MM.1S (cell line): ENCODE data around the gene EGLN2.

ENCODE experiments used
- DNase-seq: peaks from one replicate; pipeline ENCODE4 v3.0.0-alpha.2; 2015
- H2AFZ ChIP-seq: fragments of 300-600 bp; sonication (generic); 2 replicates; pipeline ENCODE4 v1.6.0; 2016; ENCODE audit warnings: antibody characterized with exemption, low read length
- H3F3A ChIP-seq: fragments of 300-600 bp; sonication (generic); 2 replicates; pipeline ENCODE4 v1.6.1; 2016; ENCODE audit warnings: mild to moderate bottlenecking, antibody characterized with exemption, low read length, moderate library complexity, mixed read lengths; ENCODE audit not compliant: insufficient read depth
- H3K27ac ChIP-seq: fragments of 300-600 bp; sonication (generic); 2 replicates; pipeline ENCODE4 v1.5.1; 2016; ENCODE audit warnings: mild to moderate bottlenecking, low read length
- H3K27me3 ChIP-seq: fragments of 300-600 bp; sonication (generic); replicated peaks from 2 replicates; pipeline ENCODE4 v1.6.0; 2016; ENCODE audit warnings: low read length; ENCODE audit not compliant: insufficient read depth
- H3K36me3 ChIP-seq: fragments of 300-600 bp; sonication (generic); replicated peaks from 2 replicates; pipeline ENCODE4 v1.6.1; 2016; ENCODE audit warnings: mild to moderate bottlenecking, low read length, mixed read lengths; ENCODE audit not compliant: insufficient read depth
- H3K4me1 ChIP-seq: fragments of 300-600 bp; sonication (generic); 2 replicates; pipeline ENCODE4 v1.6.1; 2016; ENCODE audit warnings: low read length, mixed read lengths
- H3K4me2 ChIP-seq: fragments of 300-600 bp; sonication (generic); 2 replicates; pipeline ENCODE4 v1.6.0; 2016; ENCODE audit warnings: low read depth, low read length
- H3K4me3 ChIP-seq: fragments of 300-600 bp; sonication (generic); 2 replicates; pipeline ENCODE4 v1.5.1; 2016; ENCODE audit warnings: low read length, mixed read lengths
- H3K79me2 ChIP-seq: fragments of 300-600 bp; sonication (generic); 2 replicates; pipeline ENCODE4 v1.6.1; 2016; ENCODE audit warnings: mixed run types, low read length, mixed read lengths
- H3K9ac ChIP-seq: fragments of 300-600 bp; sonication (generic); 2 replicates; pipeline ENCODE4 v1.6.1; 2016; ENCODE audit warnings: low read length, mixed read lengths
- H3K9me2 ChIP-seq: fragments of 300-600 bp; sonication (generic); replicated peaks from 2 replicates; pipeline ENCODE4 v1.6.1; 2016; ENCODE audit warnings: mild to moderate bottlenecking, low read length, mixed read lengths; ENCODE audit not compliant: insufficient read depth
- H3K9me3 ChIP-seq: fragments of 300-600 bp; sonication (generic); replicated peaks from 2 replicates; pipeline ENCODE4 v1.6.1; 2016; ENCODE audit warnings: mild to moderate bottlenecking, low read length, mixed read lengths; ENCODE audit not compliant: insufficient read depth
- H4K20me1 ChIP-seq: fragments of 300-600 bp; sonication (generic); 2 replicates; pipeline ENCODE4 v1.6.1; 2016; ENCODE audit warnings: mild to moderate bottlenecking, low read length, moderate library complexity, mixed read lengths; ENCODE audit not compliant: insufficient read depth
- CTCF ChIP-seq: fragments of 300-600 bp; sonication (generic); IDR thresholded peaks from 2 replicates; pipeline ENCODE4 v1.5.1; 2016; ENCODE audit warnings: antibody characterized with exemption, low read length, mixed read lengths
- EZH2 ChIP-seq: fragments of 300-600 bp; sonication (generic); optimal IDR thresholded peaks from 2 replicates; pipeline ENCODE3; 2017; ENCODE audit warnings: low read depth, mild to moderate bottlenecking, antibody characterized with exemption, low read length, mixed read lengths
- EZH2phosphoT487 ChIP-seq: fragments of 300-600 bp; sonication (generic); IDR thresholded peaks from 2 replicates; pipeline ENCODE4 v1.6.1; 2018; ENCODE audit warnings: antibody characterized with exemption, low read length

The EGLN2 gene

GRCh38 chr19:40759352-40759751, 39.6 kb upstream of the EGLN2 start:
- H3K27ac ChIP-seq = no peak overlapping the region
- no peaks in the 10 kb centered on the region for H3K27me3 ChIP-seq
- no peak for DNase-seq
- no peaks in the 10 kb centered on the region for H3F3A ChIP-seq
- peaks cover 25% of the 10 kb centered on the region for H3K36me3 ChIP-seq
- TF ChIP-seq EZH2 = no peak
- TF ChIP-seq EZH2phosphoT487 = no peak
- TF ChIP-seq CTCF = no peak
- H3K4me1 ChIP-seq = no peaks in the 10 kb centered on the region
- no peak overlapping the region for H3K4me3 ChIP-seq
- H2AFZ ChIP-seq = no peak overlapping the region
- H3K9ac ChIP-seq = no peak overlapping the region
- H3K79me2 ChIP-seq = peaks cover 68% of the 10 kb centered on the region
- no peaks in the 10 kb centered on the region for H3K9me2 ChIP-seq
- H3K9me3 ChIP-seq = no peaks in the 10 kb centered on the region
- H3K4me2 ChIP-seq = no peak overlapping the region
- peaks cover 32% of the 10 kb centered on the region for H4K20me1 ChIP-seq

DNA sequence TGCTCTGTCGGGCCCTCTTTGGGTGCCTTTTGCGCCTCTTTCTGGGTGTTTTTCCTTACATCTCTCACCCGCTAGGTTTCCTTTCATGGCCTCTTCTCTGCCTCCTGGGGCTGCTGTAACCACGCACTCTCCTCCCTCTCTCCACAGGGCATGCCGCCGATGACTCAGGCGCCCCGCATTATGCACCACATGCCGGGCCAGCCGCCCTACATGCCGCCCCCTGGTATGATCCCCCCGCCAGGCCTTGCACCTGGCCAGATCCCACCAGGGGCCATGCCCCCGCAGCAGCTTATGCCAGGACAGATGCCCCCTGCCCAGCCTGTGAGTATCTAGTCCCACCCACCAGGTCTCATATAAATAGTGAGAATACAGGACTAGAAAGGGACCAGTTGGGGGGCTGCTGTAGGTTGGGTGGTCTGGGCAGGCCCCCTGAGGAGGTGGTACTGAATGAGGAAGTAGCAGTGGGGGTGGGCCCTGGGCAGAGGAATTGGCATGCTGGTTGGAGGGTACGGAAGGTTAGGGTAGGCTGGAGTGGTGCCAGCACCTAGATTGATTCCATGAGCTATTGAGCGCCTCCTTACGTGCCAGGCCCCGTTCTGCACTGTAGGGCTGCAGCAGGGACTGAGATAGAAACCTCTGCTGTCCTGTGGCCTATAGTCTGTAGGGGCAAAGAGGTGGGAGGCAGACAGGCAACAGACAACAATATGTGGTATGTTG, 36.1 kb upstream of the EGLN2 start:
- no peak overlapping the region for H3K27ac ChIP-seq
- no peak for TF ChIP-seq EZH2phosphoT487
- no peak for TF ChIP-seq CTCF
- no peak for TF ChIP-seq EZH2
- H4K20me1 ChIP-seq = peaks cover 3% of the 10 kb centered on the region; the same call in 1 of the 2 replicates
- H3K4me1 ChIP-seq = no peaks in the 10 kb centered on the region
- no peaks in the 10 kb centered on the region for H3K9me2 ChIP-seq
- no peaks in the 10 kb centered on the region for H3K27me3 ChIP-seq
- DNase-seq = no peak
- H3K4me2 ChIP-seq = no peak overlapping the region
- H3K79me2 ChIP-seq = peaks cover 35% of the 10 kb centered on the region
- H3K4me3 ChIP-seq = no peak overlapping the region
- no peaks in the 10 kb centered on the region for H3F3A ChIP-seq
- no peak overlapping the region for H2AFZ ChIP-seq
- H3K9me3 ChIP-seq = no peaks in the 10 kb centered on the region
- no peak overlapping the region for H3K9ac ChIP-seq
- peaks cover 35% of the 10 kb centered on the region for H3K36me3 ChIP-seq

GRCh38 chr19:40763526-40763925, 35.5 kb upstream of the EGLN2 start:
- H3K79me2 ChIP-seq = peaks cover 30% of the 10 kb centered on the region
- no peak overlapping the region for H3K4me3 ChIP-seq
- TF ChIP-seq EZH2phosphoT487 = no peak
- TF ChIP-seq EZH2 = no peak
- no peak for TF ChIP-seq CTCF
- H3F3A ChIP-seq = no peaks in the 10 kb centered on the region
- H3K27me3 ChIP-seq = no peaks in the 10 kb centered on the region
- H3K9me2 ChIP-seq = no peaks in the 10 kb centered on the region
- no peaks in the 10 kb centered on the region for H3K9me3 ChIP-seq
- H2AFZ ChIP-seq = no peak overlapping the region
- H3K27ac ChIP-seq = no peak overlapping the region
- DNase-seq = no peak
- peaks cover 3% of the 10 kb centered on the region; the same call in 1 of the 2 replicates for H4K20me1 ChIP-seq
- no peaks in the 10 kb centered on the region for H3K4me1 ChIP-seq
- H3K9ac ChIP-seq = no peak overlapping the region
- H3K4me2 ChIP-seq = no peak overlapping the region
- peaks cover 31% of the 10 kb centered on the region for H3K36me3 ChIP-seq
